DMS79 treated with DMSO at 0.1 percent for 48 hours (cell line): ENCODE results near the gene CCDC77.
A peak's percentile ranks its signal among the peaks of the same experiment; 100 is the strongest.

Source experiments
- DNase-seq: peaks from one replicate; lab custom pipeline; 2025; lab: John Stamatoyannopoulos, UW

The CCDC77 gene

DNA sequence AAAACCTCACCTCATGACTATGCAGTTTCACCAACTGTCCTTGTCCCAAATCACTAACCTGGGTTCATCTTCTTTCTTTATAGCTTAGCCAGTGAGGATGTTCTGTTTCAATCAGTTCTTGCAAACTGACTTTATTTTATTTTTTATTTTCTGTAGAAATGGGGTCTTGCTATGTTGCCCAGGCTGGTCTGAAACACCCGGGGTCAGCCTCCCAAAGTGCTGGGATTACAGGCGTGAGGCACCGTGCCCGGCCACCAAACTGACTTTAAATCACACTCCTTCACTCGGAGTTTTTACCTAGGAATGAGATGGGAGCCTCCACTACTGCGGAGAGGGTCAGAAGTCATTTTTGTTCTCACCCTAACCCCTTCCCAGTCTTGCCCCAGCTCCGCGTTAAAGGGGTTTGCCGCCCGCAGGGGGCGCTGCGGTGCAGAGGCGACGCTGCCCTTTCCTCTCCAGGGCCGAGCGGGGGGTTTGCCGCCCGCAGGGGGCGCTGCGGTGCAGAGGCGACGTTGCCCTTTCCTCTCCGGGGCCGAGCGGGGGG is 51.3 kb downstream of the CCDC77 start:
- no peak for DNase-seq

DNA sequence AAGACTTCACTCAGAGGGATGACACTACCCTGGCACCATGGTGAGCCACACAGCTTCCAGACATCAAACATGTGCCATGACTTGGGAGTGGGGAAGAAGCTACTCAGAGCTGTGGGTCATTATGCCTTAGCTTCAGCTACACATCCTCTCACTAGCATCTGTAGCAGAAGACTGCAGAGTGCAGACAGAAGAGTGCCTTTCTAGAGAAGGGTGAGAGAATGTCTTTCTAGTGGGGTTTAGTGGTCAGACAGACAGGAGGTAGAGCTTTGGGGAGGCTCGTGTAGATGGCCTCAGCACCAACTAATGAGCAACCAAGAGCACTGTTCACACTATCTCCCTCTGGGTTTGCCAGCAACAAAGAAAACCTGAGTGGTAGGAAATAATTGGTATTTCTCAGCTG is 53.4 kb downstream of the CCDC77 start:
- DNase-seq: no peak

- no peak for DNase-seq
Measured at GRCh38 chr12:455821-456220, 54.4 kb downstream of the CCDC77 start.

DNA sequence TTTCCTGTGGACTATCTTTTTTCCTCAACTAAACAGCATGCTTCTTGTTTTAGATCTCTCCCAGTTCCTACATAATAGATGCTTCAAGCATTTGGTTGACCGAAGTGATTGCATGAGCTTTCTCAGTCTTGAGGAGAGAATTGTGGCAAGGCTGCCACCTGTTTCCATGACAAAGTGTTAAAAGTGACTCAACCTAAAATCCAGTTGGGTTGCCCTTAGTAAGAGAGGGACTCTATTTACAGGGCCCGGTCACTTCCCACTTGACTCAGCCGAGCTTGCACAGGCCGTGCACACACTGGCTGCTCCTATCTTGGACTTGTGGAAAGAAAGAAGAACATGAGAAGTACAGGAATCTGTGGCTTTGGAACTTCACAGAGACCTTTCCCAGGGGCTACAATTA is 56.2 kb downstream of the CCDC77 start:
- DNase-seq: no peak

- DNase-seq: no peak
Measured at GRCh38 chr12:459050-459429, 57.6 kb downstream of the CCDC77 start.

- DNase-seq: peak; percentile 81
Measured at GRCh38 chr12:459430-460258, 58.2 kb downstream of the CCDC77 start, which contains the start of gene B4GALNT3. TSS of gene B4GALNT3 (plus strand) at chr12:459939. CDS start at chr12:460377, 438 bp downstream.

DNA sequence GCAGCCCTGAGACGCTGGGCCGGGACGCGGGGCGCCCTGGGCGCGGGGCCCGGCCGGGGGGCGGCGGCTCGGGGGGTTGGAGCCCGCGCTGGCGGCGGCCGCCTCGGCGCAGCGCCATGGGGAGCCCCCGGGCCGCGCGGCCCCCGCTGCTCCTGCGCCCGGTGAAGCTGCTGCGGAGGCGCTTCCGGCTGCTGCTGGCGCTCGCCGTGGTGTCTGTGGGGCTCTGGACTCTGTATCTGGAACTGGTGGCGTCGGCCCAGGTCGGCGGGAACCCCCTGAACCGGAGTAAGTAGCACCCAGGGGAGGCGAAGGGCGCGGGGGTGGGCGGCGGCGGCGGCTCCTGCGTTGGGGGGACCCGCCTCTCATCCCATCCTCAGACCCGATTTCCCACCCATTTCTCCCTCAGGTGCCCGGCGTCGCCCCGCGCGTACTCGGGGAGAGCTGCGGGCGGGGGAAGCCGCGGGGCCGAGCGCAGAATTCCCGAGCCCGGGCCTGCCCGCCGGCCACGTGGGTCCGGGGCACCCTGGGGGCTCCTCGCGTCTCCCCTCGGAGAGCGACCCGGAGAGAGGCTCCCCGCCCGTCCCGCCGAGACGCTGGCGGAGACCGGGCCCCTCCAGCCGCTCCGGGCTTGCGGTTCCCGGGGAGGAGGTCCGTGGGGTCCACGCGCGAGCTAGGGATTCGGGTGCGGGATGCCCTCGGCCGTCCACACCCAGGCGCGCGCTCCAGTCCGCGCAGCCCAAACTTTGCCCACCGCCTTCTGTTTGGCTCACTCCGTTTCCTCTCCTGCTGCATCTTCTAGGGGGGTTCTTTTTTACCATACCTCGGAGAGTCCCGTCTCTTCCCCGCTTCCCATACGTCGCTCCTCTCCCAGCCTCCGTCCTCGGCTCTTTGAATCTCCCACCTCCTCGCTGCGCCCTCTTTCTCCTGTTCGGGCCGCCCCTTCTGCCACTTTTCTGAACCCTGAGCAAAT is 59.1 kb downstream of the CCDC77 start:
- no peak for DNase-seq

- no peak for DNase-seq
Measured at GRCh38 chr12:461425-461824, 60.0 kb downstream of the CCDC77 start.

GRCh38 chr12:462936-463705 is 61.7 kb downstream of the CCDC77 start:
- DNase-seq: no peak

- peak; percentile 78 for DNase-seq
Measured at GRCh38 chr12:464484-465267, 63.2 kb downstream of the CCDC77 start.

- DNase-seq: no peak
Measured at GRCh38 chr12:466039-466438, 64.6 kb downstream of the CCDC77 start.

- no peak for DNase-seq
Measured at GRCh38 chr12:466762-467161, 65.3 kb downstream of the CCDC77 start.

- DNase-seq: no peak
Measured at GRCh38 chr12:467591-467990, 66.1 kb downstream of the CCDC77 start.

GRCh38 chr12:468671-469389 is 67.4 kb downstream of the CCDC77 start:
- DNase-seq: no peak

- DNase-seq: no peak
Measured at GRCh38 chr12:470133-470532, 68.7 kb downstream of the CCDC77 start.

GRCh38 chr12:473198-473597 is 71.8 kb downstream of the CCDC77 start:
- no peak for DNase-seq

DNA sequence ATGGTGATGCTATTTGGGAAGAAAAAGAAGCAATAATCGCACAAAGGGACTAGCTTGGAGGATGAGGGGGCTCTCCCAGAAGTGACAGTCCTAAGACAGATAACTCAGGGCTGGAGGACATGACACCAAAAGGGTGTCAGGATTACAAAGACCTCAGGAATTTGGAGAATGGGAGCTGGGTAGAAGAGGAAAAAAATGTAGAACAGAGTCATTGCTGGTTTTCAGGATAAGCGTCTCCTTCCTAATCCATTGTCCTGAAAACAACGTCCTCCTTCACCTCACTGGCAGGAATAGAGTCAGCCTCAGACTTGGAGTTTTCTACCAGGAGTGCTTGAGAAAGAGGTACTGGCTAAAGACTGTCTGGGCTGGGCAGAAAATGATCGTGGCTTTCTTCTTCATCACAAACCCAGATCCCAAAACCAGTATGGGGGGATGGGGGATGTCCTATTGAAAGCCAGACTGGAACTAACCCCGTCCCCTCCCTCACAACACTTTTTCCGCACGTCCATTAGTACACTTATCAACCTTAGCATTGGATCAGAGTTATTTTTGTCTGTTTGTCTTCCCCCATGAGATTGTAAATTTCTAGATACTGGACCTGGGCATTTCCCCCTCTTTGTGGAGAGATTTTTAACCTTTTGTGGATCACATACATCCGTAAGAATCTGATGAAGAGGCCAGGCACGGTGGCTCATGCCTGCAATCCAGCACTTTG is 72.6 kb downstream of the CCDC77 start:
- DNase-seq: no peak

- no peak for DNase-seq
Measured at GRCh38 chr12:475286-475685, 73.8 kb downstream of the CCDC77 start.

GRCh38 chr12:479161-479560 is 77.7 kb downstream of the CCDC77 start:
- DNase-seq: no peak
